NK-92 (cell line): ENCODE results near the gene RBCK1.
"Not testable (repeated sequence)": the region's sequence is repeated elsewhere in the genome, so short reads cannot be mapped to it uniquely, and the experiment has no call there.

Source experiments
- DNase-seq: peaks from one replicate; lab custom pipeline; 2025; ENCODE audit not compliant: unreplicated experiment; lab: John Stamatoyannopoulos, UW

Gene RBCK1

DNA sequence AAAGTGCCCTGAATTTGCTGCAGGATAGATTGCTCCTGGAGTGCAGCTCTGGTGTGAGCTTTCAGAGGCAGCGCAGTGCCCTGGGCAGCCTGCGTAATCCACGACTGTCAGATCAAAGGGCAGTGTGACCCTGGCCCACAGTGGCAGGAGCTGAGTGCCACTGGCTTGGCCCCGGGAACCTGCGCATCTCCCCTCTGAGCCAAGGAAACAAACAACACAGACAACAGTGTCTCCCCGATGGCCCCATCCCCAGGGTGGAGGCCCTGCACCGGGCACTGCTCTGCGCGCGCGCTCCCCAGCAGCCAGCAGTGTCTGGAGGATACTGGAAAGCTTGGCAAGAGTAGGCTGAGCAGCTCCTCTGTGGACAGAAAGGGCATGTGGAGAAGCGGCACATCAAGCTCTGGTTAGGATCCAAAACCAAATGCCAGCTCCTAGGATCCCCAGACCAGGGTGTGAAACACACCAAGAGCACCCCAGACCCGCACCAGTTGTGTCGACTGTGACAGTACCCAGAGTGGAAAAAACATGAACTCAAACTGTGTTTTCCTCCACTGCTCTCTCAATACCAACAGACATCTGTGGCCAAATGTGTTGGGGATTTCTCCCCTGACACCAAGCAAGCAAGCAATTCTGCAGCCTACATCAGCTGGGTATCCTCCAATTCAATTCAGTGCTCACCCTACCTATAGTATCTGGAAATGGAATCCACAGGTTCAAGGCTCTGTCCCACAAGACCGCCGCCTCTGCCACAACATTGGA is 26.7 kb downstream of the RBCK1 start:
- no peak for DNase-seq

DNA sequence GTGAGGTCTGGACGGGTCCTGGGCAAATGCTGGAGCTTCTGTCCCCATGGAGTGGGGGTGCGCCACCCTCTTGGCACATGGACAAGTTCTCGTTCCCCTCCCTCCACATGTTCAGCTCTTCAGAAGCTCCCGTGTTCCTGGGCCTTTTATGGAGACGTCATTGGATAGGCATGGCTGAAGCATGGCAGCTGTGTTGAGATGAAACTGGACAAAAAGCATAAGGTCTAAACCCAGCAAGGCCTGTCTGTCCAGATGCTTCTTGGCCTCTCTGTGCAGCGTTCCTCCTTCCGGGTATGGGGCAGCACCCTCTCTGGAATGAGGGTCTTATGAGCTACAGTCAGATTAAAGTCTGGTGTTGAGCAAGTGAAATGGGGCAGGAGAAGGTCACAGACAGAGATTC is 27.5 kb downstream of the RBCK1 start:
- no peak for DNase-seq

DNA sequence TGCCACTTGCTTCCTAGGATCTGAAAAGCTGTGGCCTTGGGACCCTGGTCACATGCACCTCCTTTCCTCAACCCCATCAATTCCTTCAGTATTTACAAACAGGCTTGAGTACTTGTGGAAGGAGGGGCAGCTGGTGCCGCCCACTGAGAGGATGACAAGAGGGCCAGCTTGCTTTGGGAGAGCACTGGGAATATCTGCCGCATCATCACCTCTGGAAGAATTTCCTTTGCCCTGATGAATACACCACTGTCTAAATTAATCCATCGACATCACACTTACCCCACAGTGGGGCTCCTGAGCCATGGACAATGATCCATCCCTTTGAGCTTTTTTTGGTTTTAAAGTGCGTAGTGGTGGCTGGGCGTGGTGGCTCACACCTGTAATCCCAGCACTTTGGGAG is 28.4 kb downstream of the RBCK1 start:
- no peak for DNase-seq

DNA sequence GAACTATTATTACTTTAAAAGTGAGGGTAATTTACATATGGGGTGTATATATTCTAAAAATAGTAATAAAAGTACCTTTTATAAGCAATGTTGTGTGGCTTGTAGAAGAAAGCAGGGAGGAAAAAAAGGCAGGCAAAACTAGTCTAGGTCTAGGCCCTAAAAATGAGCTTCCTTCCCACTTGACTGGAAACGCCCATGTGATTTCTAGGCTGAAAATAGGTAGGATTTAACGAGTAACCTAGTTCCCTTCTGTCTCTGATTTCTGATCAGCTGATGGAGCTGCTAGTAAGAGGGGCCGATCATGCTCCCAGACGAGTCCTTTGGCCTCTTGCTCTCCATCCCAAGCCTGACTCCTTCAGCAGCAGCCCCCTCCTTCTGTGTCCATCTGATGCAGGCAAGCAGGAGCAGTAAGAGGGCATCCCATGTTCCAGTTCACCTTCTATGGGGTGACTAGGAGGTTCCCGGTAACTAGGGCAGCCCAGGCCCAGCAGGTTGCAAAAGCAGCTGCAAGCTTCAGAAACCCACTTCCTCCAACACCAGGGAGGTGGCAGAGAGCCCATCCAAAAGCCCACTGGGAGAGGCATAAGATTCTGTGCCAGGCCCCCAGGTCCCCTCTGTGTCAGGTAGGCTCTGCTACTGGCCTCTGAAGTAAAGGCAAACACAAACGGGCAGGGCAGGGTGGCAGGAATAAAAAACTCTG is 29.8 kb downstream of the RBCK1 start:
- no peak for DNase-seq

DNA sequence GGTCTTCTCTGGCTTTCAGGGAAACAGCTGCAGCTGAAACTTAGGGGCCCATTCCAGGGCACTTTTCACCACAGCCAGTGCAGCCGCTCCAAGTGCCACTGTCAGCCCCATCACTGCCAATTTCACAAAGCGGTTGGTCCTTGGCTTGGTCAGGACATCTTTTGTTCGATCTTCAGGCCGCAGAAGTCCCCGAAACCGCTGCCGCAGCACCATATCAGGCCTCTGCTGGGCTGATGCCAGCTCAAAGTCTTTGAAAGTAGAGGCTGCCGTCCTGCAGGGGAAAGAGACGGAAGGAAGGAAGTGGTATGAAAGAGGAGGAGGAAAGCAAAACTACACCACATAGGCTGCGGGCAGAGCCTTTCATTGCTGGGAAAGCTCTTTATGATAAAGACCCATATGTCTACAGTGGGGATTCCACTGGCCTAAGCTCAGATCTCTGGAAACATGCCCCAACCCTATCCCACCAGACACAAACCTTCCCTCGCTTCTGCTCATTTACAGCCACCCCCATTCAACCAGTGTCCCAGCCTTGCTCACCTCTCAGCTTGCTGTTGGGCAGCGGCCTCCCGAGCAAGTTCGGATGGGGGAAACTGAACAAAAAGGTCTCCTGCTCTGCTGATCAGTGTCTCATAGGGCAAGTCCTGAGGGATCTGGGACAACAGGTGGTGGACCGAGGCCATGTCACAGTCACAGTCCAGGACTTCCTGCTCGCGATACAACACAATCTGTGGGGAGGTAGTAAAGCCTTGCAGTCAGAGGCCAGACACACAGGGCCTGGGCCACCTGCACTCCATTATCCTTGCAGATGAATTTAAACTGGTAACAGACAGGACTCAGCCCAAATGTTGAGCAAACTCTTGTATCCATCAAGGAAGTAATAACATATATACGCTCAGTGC is 30.7 kb downstream of the RBCK1 start:
- DNase-seq, result no peak

DNA sequence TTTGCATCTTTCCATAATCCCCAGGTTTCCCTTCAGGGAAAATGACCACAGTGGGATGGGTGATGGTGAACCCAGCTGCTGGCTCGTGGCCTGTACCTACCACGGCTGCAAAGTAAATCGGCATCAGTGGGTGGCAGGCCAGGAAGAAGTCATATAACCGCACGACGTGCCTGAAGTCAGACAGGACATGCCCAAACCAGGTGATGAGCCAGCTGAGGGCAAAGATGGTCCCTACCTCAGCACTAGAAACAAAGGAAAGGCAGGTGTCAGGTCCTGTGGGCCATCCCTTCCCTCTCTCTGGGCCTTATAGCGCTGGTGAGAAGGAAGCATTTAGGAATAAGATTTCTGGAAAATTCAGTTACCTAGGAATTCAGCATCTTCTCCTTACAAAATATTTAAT is 32.0 kb downstream of the RBCK1 start:
- DNase-seq, result no peak

DNA sequence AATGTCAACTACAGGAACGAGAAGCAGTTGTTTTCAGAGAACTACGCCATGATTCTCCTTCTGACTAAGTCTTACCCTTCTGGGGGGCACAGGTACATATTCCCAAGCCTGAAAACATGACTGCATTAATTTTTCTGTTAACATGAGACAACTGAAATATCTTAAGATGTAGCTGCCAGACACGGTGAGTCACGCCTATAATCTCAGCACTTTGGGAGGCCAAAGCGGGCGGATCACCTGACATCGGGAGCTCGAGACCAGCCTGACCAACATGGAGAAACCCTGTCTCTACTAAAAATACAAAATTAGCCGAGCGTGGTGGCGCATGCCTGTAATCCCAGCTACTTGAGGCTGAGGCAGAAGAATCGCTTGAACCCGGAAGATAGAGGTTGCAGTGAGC is 32.5 kb downstream of the RBCK1 start:
- DNase-seq, result no peak

DNA sequence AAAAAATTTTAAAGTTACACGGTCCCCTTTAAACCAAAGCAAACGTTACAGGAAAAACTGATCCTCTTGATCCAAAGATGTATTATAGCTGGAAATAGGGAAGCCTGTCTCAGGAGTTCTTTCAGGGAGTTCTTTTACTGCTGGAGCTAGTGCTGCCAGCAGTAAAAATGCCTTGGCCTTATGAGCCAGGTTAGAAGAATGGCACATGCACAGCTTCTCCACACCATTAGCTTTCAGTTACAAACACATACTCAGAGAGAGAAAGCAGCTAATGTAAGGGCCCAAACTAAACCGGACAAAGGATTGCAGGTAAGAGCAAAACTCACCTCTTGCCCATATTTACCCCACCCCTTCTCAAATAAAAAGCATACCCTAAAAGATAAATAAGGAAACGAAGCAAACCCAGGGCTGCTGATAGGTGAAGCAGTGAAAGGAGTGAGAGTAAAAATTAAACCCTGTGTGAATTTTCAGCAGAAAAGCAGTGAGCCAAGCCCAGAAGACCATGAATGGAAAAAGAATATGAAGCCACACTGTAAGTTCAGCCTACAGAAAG is 35.2 kb downstream of the RBCK1 start:
- DNase-seq, result no peak

DNA sequence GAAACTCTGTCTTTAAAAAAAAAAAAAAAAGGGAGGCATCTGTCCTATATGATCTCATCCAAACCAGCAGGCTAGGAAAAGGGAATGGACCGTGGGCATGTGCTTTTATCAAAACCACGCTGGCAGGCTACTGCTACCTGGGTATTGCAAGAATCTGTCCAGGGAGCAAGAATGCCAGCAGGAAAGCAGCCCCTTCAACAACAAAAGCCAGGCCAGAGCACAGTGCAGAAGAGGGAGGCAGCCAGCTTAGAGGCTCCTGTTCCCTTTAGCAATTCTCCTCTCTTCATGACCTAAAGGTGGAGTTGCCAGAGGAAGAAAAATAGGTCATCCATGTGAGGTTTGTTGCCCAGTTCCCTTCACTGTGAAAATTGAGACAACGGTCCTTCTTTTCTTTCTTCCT is 36.0 kb downstream of the RBCK1 start:
- DNase-seq, result no peak

DNA sequence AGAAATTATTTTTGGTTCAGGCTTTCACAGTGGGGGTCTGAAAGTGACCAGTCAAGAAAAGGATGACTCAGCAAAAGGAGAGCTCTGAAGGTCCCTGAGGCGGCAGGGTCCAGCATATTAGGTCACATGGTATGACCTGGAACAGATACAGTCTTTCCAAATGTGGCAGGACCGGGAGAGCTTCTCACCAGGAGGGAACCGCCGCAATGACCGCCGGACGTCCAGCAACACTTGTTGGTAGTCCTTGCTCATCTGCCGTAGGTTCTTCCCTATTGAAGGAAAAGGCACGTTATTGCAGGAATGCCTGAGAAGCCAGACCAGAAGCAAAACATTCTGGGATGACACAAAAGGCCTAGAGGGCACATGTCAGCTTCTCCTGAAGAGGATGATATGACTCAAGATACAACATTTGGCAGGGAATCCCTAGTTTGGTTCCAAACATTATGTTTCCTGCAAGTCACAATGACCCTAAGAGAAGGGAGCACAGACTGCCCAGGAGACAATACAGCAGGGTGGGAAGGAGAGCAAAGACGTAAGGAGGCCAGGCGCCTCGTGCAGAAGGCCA is 36.8 kb downstream of the RBCK1 start:
- no peak for DNase-seq

DNA sequence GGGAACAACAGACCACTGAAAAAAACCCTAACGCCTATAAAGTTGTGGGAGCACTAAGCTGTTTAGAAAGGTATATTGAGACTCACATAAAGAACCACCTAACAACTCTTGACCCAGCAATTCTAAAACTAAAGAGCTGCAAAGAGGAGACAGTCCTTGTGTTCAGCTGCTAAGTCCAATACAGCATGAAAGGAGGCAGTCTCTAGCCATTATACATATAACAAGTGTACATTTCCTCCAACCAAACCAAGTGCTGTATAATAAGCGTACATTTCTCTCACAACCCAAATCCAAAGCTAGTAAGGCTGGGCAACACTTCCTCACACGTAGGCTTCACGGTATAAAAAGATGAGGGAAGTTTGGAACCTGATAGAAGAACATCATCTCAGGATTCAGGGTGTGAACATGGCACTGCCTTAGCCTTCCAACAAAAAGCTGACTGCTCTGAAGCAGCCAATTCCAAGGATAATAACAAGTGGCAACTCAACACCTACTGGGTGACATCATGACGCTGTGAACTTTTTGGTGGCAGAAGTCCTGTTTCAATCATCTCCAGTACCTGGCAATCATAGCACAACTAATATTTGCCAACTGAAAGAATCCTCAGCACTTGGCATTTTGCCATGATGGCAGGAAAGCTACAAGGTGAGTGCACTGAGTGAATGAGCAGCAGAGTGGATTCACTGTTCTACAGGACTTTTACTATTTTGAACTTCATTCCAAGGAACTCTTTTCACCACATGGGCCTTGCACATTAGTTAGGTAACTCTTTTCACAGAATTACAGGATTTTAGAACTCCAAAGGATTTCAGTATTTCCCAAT is 37.6 kb downstream of the RBCK1 start:
- no peak for DNase-seq

DNA sequence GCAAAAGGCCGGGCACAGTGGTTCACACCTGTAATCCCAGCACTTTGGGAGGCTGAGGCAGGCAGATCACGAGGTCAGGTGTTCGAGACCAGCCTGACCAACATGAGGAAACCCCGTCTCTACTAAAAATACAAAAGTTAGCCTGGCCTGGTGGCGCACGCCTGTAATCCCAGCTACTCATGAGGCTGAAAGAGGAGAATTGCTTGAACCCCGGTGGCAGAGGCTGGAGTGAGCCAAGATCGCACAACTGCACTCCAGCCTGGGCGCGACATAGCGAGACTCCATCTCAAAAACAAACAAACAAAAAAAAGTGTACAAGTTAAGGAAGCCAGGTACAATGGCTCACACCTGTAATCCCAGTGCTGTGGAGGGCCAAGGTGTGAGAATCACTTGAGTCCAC is 43.9 kb downstream of the RBCK1 start:
- DNase-seq, result not testable (repeated sequence)

DNA sequence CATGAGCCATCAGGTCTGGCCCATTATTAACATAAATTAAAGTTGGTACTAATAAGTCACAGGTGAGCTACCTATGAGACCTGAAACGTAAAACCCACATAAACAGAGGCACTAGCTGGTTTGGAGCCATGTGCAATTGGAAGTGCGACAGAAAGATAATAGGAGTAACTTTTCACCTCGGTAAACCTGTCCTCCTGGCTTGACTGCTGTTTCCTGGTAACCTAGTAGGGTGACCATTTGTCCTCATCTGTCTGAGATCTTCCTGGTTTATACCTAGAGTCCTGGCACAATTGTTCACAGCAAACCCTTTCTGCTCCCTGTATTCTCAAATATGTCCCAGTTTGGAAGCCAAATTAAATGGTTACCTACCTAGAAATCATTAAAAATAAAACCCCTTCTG is 46.9 kb downstream of the RBCK1 start:
- DNase-seq, result no peak

DNA sequence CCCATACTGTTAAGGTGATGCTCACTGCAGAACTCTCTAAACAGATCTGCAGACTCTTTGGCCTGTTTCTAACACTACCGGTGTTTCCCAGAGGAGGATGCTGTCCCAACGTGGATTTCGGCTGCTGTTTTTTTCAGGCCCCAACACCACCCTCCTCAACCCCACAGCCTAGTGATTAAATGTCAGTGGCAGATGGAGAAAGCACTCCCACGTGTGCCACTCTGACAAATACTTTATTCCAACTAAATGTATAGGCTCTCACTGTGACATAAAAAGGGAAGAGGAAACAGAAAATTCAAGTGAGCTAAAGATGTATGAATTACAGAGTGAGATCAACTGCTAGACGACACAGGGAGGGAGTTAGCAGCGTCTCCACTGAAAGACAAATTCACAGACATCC is 50.7 kb downstream of the RBCK1 start:
- no peak for DNase-seq

DNA sequence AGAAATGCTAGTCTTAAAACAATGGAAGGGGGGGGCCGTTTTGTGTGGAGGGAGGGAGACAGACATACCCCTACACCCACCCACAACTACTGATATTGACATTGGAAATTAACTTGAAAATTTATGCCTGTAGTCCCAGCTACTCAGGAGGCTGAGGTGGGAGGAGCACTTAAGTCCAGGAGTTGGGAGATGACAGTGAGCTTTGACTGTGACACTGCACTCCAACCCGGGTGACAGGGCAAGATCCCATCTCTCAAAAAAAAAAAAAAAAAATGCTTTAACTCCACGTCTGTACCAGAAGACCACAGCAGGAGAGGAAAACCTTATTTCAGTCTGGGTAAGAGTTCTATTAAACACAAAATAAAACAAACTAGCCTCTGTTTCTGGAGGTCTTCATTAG is 52.1 kb downstream of the RBCK1 start:
- no peak for DNase-seq

DNA sequence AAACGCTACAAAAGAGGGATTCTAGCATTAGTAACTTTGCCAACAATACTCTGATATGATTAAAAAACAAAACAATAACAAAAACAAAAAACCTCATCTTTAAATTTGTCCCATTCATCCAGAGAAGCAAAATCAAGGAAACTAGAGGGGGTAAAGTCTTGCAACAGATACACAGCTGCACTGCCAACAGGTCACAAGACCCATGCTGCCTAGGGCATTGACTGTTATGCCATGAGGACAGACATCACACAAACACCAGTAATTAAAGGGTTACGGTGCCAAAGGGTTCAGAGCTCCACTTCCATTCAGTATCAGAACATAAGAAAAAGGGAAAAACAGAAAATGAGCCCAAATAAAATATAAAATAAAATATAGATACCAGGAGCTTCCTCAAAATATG is 52.6 kb downstream of the RBCK1 start:
- DNase-seq, result no peak

DNA sequence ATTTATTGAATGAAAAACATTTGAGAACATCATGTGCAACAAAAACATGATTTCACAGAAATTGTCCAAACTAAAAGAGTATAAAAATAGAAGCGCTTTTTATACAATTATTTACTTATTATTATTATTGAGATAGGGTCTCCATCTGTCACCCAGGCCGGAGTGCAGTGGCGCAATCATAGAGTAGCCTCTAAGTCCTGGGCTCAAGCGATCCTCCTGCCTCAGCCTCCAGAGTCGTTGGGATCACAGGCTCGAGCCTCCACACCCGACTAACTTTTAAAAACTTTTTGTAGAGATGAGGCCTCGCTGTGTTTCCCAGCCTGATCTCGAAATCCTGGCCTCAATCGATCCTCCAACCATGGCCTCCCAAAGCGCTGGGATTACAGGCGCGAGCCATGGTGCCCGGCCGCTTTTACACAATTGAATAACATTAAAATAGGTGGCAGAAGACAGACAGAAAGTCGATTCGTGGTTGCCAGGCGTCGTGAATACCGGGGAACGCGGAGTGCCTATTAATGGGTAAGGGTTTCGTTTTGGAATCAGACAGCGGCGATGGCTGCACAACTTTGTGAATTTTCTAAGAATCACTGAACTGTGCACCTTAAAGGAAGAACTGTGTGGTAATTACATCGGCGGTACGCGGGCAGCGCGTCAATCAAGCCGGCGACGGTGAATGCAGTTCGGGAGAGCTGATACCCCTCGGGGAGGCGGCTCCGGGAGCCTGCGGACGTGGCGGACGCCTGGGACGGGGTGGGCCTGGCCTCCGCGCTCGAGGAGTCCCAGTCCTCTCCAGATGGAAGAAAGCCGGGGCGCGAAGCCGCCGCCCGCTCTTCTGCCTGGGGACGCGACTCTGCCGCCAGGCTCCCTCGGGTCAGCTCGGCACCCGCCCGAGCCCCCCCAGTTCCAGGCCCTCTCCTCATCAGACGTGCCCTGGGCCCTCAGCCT is 53.4 kb downstream of the RBCK1 start:
- no peak for DNase-seq

DNA sequence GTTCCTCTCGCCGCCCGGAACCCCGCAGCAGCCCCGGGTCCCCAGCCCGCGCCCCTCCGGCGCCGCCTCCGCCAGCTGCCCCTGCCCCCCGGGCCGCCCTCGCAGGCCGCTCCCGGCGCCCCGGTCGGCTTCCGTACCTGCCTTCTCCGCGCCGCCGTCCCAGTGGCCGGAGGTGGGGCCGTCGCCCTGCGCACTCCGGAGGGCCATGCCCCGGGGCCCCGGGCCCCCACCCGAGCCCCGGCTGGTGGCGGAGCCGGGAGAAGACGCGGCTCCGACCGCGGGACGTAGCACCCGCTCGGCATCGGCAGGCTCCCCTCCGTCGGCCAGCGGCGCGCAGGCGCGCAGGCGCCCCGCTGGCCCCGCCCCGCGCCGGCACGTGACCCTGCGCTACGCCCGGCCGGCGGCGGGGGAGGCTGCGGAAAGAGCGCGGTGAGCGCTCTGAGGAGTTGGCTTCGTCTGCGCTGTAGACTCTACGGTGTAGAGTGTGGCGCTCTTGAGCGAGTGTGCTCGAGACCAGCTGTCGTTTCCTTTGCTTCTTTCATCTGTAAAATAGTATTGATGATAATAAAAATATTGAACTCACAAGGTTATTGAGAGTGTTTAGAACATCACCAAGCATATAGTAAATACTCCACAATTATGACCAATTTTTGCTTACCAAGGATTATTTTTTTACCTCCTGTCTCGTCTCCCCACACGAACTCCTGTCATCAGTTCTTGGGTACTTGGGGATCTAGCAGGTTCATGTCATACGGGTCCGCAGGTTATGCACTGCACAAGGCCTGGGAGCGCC is 54.3 kb downstream of the RBCK1 start, which contains the start of gene TBC1D20:
TBC1D20 (minus strand) TSS at position 335 of the 793 bp plus-strand sequence; CDS start at position 207, 128 bp downstream.
- peak; percentile 23 for DNase-seq
